Natural killer cell treated with Interleukin-12 subunit alpha and Interleukin-12 subunit beta and Interleukin-15 and Interleukin-18, amount 100 ng/mL, for 72 hours (primary cell): Measurements from ENCODE around the gene SLC12A9. TPM values are rescaled to one million over a fixed set of nuclear protein-coding genes. Genes with fewer than 3 reads are reported as not detected.

Source experiments
- ATAC-seq, 2 donors: fragments of 150-1000 bp; cut with Tn5 transposase in 1 of 2; sonication (Bioruptor Pico), chemical (Tn5 transposase) in 1 of 2; 2 replicates each; pipeline ENCODE4 v1.10.0; 2021
- DNase-seq: peaks from one replicate; pipeline ENCODE4 v3.0.0; 2022; ENCODE audit warnings: low spot score
- H3K27ac Mint-ChIP-seq, 2 donors: 1 replicate in 1 of 2; 2 replicates in 1 of 2; pipeline ENCODE4 v1.8.0; 2022; ENCODE audit warnings: mixed read lengths in 2 of 2, mild to moderate bottlenecking in 1 of 2, moderate library complexity in 1 of 2
- H3K27me3 Mint-ChIP-seq, 2 donors: 1 replicate in 1 of 2; 2 replicates in 1 of 2; pipeline ENCODE4 v1.8.0; 2022; ENCODE audit warnings: mixed read lengths in 2 of 2
- H3K36me3 Mint-ChIP-seq: one replicate; pipeline ENCODE4 v1.8.0; 2022; ENCODE audit warnings: mixed read lengths
- H3K4me1 Mint-ChIP-seq, 2 donors: 1 replicate in 1 of 2; 2 replicates in 1 of 2; pipeline ENCODE4 v1.8.0; 2022; ENCODE audit warnings: low read depth in 2 of 2, mixed read lengths in 2 of 2, mild to moderate bottlenecking in 1 of 2
- H3K4me3 Mint-ChIP-seq: one replicate; pipeline ENCODE4 v1.8.0; 2022; ENCODE audit warnings: mixed read lengths
- H3K9me3 Mint-ChIP-seq: 2 replicates; pipeline ENCODE4 v1.8.0; 2022; ENCODE audit warnings: mixed read lengths
- total RNA-seq, 2 donors: library from RNA; stranded (reverse); gene quantifications; one replicate each; pipeline ENCODE4 v1.2.3, GENCODE V29; 2022

SLC12A9 gene
- total RNA-seq, 2 donors from 2014 or later, result 32.7 to 38.7 TPM

DNA sequence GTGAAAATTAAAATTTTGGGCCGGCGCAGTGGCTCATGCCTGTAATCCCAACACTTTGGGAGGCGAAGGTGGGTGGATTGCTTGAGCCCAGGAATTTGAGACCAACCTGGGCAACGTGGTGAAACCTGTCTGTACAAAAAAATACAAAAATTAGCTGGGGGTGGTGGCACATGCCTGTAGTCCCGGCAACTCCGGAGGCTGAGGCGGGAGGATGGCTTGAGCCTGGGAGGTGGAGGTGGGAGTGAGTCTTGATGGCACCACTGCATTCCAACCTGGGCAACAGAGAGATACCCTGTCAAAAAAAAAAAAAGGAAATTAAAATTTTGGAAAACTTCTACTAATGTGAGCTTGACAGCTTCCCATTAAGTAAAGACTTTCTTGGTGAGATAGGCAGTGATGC, 25.5 kb downstream of the SLC12A9 start:
- Mint-ChIP-seq H3K36me3 (peaks cover 31% of the 10 kb centered on the region), H3K27ac (peak overlapping the region; percentile 38 to 44), H3K4me3 (peak overlapping the region; percentile 25), H3K4me1 (peaks cover 41 to 51% of the 10 kb centered on the region in 2 donors), H3K27me3 (no peaks in the 10 kb centered on the region), H3K9me3 (no peaks in the 10 kb centered on the region)
- DNase-seq (no peak), ATAC-seq (no peak)

DNA sequence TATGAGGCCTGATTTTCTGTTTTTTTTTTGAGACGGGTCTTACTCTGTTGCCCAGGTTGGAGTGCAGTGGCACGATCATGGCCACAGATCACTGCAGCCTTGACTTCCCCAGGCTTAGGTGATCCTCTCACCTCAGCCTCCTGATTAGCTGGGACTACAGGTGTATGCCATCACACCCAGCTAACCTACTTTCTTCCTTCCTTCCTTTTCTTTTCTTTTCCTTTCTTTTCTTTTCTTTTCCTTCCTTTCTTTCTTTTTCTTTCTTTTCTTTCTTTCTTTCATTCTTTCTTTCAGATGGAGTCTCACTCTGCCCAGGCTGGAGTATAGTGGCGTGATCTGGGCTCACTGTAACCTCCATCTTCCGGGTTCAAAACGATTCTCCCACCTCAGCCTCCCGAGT, 26.2 kb downstream of the SLC12A9 start:
- DNase-seq, result no peak
- peak overlapping the region; percentile 38 to 44 for H3K27ac Mint-ChIP-seq
- no peaks in the 10 kb centered on the region for H3K9me3 Mint-ChIP-seq
- no peak for ATAC-seq
- peaks cover 46 to 58% of the 10 kb centered on the region in 2 donors for H3K4me1 Mint-ChIP-seq
- H3K4me3 Mint-ChIP-seq, result peak overlapping the region; percentile 15
- H3K27me3 Mint-ChIP-seq, result no peaks in the 10 kb centered on the region
- H3K36me3 Mint-ChIP-seq, result peaks cover 37% of the 10 kb centered on the region

DNA sequence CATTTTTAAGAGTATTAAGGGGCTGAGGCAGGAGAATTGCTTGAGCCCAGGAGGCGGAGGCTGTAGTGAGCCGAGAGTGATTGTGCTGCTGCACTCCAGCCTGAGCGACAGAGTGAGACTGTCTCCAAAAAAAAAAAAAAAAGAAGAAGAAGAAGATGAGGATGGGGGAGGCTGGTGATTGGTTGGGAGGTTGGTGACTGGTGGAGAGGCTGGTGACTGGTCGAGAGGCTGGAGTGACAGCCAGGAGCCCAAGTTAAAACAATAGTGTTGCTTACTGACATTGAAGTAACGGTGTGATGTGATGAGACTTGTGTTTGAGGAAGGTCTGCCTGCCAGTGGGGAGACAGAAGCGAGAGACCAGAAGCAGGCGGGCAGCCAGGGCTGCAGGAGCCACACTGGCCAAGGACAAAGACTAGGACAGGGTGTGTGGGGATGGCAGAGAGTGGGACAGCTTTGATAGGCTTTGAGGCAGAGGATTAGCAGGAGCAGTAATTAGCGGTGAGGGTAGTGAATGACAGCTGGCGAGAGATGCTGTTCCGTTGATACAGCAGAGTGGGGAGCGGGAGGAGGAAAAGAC, 27.3 kb downstream of the SLC12A9 start:
- H3K9me3 Mint-ChIP-seq, result no peaks in the 10 kb centered on the region
- H3K27ac Mint-ChIP-seq, result peak overlapping the region in 1 of 2 donors; percentile 38
- H3K36me3 Mint-ChIP-seq, result peaks cover 44% of the 10 kb centered on the region
- peaks cover 42 to 60% of the 10 kb centered on the region in 2 donors for H3K4me1 Mint-ChIP-seq
- no peak for ATAC-seq
- DNase-seq, result no peak
- no peaks in the 10 kb centered on the region for H3K27me3 Mint-ChIP-seq
- peak overlapping the region; percentile 9 for H3K4me3 Mint-ChIP-seq

DNA sequence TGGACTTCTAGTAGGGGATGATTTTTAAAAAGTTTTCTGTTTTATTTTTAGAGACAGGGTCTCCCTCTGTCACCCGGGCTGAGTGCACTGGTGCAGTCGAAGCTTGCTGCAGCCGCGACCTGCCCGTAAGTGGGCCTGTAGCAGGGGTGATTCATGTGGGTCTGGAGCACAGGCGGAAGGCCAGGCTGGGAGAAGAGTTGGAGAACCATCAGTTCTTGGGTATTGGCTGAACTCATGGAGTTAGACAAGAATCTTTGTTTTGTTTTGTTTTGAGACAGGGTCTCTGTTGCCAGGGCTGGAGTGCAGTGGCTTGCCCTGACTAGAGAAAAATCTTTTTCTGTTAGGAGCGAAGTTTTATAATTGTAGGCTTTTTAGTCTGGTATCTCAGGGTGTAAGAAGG, 28.1 kb downstream of the SLC12A9 start:
- Mint-ChIP-seq H3K9me3 (no peaks in the 10 kb centered on the region), H3K27ac (peak overlapping the region in 1 of 2 donors; percentile 37), H3K4me1 (peaks cover 36 to 56% of the 10 kb centered on the region in 2 donors), H3K27me3 (no peaks in the 10 kb centered on the region), H3K36me3 (peaks cover 48% of the 10 kb centered on the region), H3K4me3 (no peak overlapping the region)
- no peak for ATAC-seq
- no peak for DNase-seq

DNA sequence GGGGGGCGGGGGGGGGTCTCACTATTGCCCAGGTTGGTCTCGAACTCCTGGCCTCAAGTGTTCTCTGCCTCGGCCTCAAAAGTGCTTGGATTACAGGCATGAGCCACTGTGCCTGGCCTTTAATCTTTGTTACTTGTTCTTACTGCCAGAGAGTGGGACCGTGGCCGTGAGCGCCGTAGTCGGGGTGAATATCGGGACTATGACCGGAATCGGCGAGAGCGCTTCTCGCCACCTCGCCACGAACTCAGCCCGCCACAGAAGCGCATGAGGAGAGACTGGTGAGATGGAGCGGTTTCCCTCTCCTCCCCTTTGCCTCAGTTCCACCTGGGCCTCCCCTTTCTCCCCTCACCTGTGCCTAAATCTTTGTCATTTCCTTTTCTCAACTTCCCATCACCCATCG, 28.6 kb downstream of the SLC12A9 start:
- H3K36me3 Mint-ChIP-seq, result peaks cover 49% of the 10 kb centered on the region
- no peak overlapping the region for H3K4me3 Mint-ChIP-seq
- H3K27me3 Mint-ChIP-seq, result no peaks in the 10 kb centered on the region
- ATAC-seq (no peak), DNase-seq (no peak)
- H3K4me1 Mint-ChIP-seq, result peaks cover 34 to 58% of the 10 kb centered on the region in 2 donors
- no peaks in the 10 kb centered on the region for H3K9me3 Mint-ChIP-seq
- peak overlapping the region in 1 of 2 donors; percentile 53 for H3K27ac Mint-ChIP-seq

DNA sequence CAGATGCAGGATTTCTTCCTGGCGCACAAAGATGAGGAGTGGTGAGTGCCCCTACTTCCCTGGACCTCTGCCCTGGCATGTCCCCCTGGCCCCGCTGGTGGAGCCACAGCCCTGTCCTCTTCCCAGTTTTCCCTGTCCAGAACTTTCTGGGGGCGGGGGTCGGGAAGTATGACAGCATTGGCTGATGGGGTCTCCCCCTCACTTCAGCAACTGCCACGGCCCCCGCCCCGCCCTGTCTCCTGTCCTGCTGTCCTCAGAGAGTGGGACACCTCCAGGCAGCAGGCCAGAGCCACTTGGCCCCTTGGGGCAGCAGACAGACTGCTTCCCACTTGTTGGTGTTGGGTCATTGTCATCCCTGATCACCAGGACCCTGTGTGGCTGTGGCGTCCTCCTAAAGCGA, 29.7 kb downstream of the SLC12A9 start:
- Mint-ChIP-seq H3K27me3 (no peaks in the 10 kb centered on the region), H3K36me3 (peaks cover 49% of the 10 kb centered on the region), H3K9me3 (no peaks in the 10 kb centered on the region), H3K4me3 (no peak overlapping the region), H3K27ac (no peak overlapping the region), H3K4me1 (peaks cover 35 to 61% of the 10 kb centered on the region in 2 donors)
- no peak for DNase-seq
- ATAC-seq, result no peak

DNA sequence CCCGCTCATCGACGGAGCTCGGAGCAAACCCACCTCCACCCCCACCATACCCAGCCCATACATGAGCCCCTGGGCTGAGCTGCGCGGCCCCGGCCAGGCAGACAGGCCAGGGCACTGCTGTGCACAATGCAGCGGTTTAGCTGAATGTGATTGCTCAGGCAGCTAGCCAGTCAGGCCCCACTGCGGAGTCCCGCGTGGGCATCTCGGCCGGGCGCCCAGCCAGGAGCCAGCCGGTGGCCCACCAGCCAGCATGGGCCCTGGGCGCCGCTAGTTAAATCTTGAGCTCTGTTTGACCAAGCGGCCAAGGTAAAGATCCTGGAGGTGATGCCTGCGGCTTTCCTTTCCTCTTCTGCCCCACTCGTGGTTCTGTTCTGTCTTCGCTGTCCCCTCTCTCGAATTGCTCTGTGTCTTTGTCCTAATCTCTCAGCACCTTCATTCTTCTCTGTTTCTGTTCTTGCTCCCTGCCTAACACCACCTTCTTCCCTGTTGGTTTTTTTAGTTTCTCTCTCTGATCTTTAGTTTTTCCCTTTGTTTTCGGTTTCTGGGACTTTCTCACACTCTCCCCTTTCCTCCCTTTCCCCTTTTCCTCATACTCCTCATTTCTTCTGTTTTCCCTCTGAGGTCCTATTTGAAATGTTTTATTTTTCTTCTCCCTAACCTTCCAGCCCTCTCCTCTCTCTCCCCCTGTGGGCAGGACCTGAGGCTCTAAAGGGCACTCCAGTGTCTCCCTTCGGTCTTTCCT, 30.4 kb downstream of the SLC12A9 start:
- Mint-ChIP-seq H3K27ac (peak overlapping the region; percentile 73 to 80), H3K4me3 (no peak overlapping the region)
- ATAC-seq, result no peak

DNA sequence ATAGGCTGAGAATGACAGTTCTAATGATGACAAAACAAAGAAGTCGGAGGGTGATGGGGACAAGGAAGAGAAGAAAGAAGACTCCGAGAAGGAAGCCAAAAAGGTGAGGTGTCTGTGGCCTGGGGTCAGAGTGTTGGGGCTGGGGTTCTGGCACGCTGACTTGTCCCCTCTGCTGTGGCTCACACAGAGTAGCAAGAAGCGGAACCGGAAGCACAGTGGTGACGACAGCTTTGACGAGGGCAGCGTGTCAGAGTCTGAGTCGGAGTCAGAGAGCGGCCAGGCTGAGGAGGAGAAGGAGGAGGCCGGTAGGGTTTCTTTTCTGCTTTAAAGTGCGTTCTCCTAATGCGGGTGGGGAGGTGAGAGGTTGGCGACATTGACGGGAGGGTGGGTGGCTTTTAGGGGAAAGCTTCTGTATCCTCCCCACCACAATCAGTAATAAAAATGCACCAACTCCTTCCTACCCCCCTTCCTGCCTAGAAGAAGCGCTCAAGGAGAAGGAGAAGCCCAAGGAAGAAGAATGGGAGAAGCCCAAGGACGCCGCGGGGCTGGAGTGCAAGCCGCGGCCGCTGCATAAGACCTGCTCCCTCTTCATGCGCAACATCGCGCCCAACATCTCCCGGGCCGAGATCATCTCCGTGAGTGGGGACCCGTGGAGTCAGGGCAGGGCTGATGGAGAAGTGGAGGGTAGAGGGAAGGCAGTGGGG, 32.4 kb downstream of the SLC12A9 start:
- Mint-ChIP-seq H3K4me3 (peak overlapping the region; percentile 85), H3K4me1 (peaks cover 38 to 55% of the 10 kb centered on the region in 2 donors), H3K9me3 (no peaks in the 10 kb centered on the region), H3K27me3 (no peaks in the 10 kb centered on the region), H3K36me3 (peaks cover 51% of the 10 kb centered on the region), H3K27ac (peak overlapping the region; percentile 73 to 80)
- ATAC-seq (peak in 1 of 2 donors; percentile 48), DNase-seq (no peak)

More for the DNA sequence above, 30.4 kb downstream of the SLC12A9 start:
- DNase-seq, result no peak
- Mint-ChIP-seq H3K27me3 (no peaks in the 10 kb centered on the region), H3K4me1 (peaks cover 43 to 66% of the 10 kb centered on the region in 2 donors), H3K36me3 (peaks cover 54% of the 10 kb centered on the region), H3K9me3 (no peaks in the 10 kb centered on the region)

DNA sequence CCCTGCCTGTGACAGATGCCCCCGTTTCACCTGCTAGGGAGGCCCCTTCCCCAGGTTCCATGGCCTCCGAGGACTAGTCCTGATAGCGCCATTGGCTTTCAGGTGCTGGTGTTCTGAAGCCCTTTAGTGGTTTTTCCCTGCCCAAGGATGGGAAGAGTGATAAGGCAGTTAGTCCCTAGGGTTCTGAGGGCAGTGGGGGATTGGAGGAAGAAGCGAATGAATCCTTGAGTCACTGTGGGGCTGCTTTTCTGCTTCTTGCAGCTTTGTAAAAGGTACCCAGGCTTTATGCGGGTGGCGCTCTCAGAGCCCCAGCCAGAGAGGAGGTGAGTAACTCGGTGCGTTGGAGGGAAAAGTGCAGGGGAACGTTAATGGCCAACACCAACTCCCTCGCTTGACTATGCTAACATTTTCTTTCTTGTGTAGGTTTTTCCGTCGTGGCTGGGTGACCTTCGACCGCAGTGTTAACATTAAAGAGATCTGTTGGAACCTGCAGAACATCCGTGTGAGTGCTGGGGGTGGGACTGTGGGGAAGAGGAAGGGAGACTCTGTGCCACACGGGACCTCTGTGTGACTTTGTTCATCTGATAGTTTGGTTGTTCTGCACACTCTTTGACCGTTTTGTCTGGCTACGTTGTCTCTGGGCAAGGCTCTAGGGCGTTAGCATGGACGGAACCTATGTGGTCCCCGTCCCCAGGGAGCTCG, 33.1 kb downstream of the SLC12A9 start:
- DNase-seq, result no peak
- H3K27me3 Mint-ChIP-seq, result no peaks in the 10 kb centered on the region
- peaks cover 41 to 58% of the 10 kb centered on the region in 2 donors for H3K4me1 Mint-ChIP-seq
- peak overlapping the region; percentile 21 to 80 for H3K27ac Mint-ChIP-seq
- no peaks in the 10 kb centered on the region for H3K9me3 Mint-ChIP-seq
- peaks cover 48% of the 10 kb centered on the region for H3K36me3 Mint-ChIP-seq
- peak overlapping the region; percentile 85 for H3K4me3 Mint-ChIP-seq
- no peak for ATAC-seq

DNA sequence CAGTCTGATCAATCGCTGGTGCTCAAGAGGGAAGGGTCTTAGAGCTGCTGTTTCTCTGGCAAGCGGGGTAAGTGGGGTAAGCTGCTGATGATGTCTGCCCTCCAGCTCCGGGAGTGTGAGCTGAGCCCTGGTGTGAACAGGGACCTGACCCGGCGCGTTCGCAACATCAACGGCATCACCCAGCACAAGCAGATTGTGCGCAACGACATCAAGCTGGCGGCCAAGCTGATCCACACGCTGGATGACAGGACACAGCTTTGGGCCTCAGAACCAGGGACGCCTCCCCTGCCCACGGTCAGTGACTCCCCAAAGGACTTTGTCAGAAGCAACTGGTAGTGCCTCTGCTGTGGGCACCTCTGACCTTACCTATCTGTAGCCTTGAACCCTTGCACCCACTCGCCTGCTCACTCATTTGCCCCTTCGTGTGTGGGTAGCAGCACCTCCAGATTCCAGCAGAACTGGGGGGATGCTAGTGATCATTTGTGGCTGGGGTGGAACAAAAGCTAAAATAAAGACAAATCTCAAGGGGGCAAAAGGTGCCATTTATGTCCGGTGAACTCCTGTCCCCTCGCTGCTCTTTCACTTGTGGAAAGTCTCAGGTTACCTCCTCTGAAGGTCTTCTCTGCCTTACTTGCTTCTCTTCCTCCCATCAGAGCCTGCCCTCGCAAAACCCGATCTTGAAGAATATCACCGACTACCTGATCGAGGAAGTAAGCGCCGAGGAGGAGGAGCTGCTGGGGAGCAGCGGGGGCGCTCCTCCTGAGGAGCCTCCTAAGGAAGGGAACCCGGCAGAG, 33.8 kb downstream of the SLC12A9 start:
- DNase-seq, result no peak
- no peak for ATAC-seq
- H3K36me3 Mint-ChIP-seq, result peaks cover 45% of the 10 kb centered on the region
- peaks cover 42 to 61% of the 10 kb centered on the region in 2 donors for H3K4me1 Mint-ChIP-seq
- peaks cover under 1 to 2% of the 10 kb centered on the region in 2 donors for H3K27me3 Mint-ChIP-seq
- no peaks in the 10 kb centered on the region for H3K9me3 Mint-ChIP-seq
- H3K4me3 Mint-ChIP-seq, result peak overlapping the region; percentile 86
- H3K27ac Mint-ChIP-seq, result peak overlapping the region; percentile 79 to 80

DNA sequence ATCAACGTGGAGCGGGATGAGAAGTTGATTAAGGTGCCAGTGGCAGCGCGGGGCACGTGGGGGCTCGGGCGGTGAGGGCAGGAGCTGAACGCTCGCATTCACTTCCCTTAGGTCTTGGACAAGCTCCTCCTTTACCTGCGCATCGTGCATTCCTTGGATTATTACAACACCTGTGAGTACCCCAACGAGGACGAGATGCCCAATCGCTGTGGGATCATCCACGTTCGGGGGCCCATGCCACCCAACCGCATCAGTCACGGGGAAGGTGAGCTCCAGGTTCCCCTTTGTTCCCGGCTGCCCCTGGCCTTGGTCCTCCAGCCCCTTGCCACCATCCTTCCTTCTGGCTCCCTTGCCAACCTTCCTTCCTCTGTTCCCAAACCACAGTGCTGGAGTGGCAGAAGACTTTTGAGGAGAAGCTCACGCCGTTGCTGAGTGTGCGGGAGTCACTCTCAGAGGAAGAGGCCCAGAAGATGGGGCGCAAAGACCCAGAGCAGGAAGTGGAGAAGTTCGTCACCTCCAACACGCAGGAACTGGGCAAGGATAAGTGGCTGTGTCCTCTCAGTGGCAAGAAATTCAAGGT, 34.5 kb downstream of the SLC12A9 start:
- Mint-ChIP-seq H3K4me1 (peaks cover 44 to 68% of the 10 kb centered on the region in 2 donors), H3K27ac (peak overlapping the region; percentile 79 to 80), H3K9me3 (no peaks in the 10 kb centered on the region), H3K36me3 (peaks cover 45% of the 10 kb centered on the region), H3K4me3 (peak overlapping the region; percentile 86), H3K27me3 (peaks cover 7 to 9% of the 10 kb centered on the region in 2 donors)
- ATAC-seq (no peak), DNase-seq (no peak)

DNA sequence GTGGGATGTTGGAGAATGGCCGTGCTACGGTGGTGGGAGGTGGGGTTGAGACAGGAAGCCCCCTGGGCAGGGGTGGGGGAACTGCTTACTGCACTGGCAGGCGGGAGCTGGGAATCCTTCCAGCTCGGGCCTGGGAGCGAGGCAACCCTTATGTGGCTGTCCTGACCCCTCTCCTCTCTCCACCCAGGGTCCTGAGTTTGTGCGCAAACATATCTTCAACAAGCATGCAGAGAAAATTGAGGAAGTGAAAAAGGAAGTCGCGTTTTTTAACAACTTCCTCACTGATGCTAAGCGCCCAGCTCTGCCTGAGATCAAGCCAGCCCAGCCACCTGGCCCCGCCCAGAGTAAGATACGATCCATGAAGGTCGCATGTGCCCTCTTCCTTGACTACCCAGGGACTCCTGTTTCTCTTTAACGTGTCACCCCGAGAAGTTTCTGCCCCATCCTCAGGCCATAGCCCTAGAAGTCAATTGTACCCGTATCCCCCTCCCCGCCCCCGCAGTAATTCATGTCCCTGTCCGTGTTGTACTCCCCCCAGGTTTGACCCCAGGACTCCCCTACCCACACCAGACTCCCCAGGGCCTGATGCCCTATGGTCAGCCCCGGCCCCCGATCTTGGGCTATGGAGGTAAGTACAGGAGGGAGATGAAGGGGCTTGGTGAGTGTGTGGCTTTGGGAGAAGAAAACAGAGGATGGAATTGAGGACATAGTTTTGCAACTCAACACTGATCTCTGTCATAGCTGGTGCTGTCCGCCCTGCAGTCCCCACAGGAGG, 35.2 kb downstream of the SLC12A9 start:
- Mint-ChIP-seq H3K4me1 (peaks cover 46 to 68% of the 10 kb centered on the region in 2 donors), H3K4me3 (peak overlapping the region; percentile 86), H3K27me3 (peaks cover 10 to 16% of the 10 kb centered on the region in 2 donors), H3K9me3 (no peaks in the 10 kb centered on the region), H3K36me3 (peaks cover 45% of the 10 kb centered on the region), H3K27ac (peak overlapping the region; percentile 79 to 80)
- ATAC-seq (no peak), DNase-seq (no peak)
